IPS-11a (cell line): ENCODE data around the gene WARS2.

ENCODE experiments used
- H3K4me3 ChIP-seq: one replicate; pipeline ENCODE4 v1.5.1; 2013; ENCODE audit warnings: low read depth, low read length, control low read depth

WARS2 gene

GRCh38 chr1:118986555-118987467 lies 153.6 kb downstream of the WARS2 start:
- H3K4me3 ChIP-seq: peak overlapping the region; percentile 20

DNA sequence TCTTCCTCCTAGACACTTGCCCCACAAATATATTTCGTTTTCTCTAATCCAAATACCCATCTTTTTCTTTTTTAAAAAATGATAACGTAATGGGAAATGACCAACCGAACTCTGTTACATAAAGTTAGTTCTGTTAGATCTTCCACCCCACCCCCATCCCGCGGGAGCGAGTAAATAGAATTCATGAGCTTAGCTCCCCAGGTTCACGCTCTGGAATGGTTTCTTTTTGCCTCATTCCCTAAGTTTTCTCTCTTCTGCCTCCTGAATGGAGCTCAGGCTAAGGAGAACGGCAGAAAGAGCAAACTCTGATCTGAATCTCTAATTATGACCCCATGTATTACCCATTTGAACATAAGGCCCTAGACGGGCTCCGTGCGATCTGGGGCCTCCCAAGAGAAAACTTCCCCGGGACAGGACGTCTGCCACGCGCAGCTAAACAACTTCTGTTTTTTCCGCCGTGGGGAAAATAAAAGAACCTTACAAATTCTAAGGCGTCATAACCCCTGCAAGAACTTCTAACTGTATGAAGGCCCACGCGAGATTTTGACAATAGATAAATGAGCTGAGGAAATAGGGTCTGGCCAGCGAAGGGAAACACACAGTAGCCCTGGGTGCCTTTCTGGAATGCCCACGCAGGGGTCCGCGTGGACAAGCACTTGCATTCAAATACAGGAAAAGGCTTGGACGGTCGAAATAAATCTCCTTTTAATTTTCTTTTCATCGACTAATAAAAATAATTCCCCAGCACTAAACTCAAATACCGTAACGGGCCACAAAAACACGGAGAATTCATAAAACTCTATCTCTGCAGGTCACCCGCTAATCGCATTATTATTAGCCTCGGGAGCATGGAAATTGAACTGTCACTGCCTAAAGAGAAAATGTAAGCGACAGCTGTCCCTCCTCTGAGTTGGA lies 154.6 kb downstream of the WARS2 start:
- no peak overlapping the region for H3K4me3 ChIP-seq

GRCh38 chr1:118984722-118985639 lies 155.5 kb downstream of the WARS2 start:
- no peak overlapping the region for H3K4me3 ChIP-seq

- H3K4me3 ChIP-seq: no peak overlapping the region
These were observed 156.2 kb downstream of the WARS2 start for GRCh38 chr1:118984086-118984721.

DNA sequence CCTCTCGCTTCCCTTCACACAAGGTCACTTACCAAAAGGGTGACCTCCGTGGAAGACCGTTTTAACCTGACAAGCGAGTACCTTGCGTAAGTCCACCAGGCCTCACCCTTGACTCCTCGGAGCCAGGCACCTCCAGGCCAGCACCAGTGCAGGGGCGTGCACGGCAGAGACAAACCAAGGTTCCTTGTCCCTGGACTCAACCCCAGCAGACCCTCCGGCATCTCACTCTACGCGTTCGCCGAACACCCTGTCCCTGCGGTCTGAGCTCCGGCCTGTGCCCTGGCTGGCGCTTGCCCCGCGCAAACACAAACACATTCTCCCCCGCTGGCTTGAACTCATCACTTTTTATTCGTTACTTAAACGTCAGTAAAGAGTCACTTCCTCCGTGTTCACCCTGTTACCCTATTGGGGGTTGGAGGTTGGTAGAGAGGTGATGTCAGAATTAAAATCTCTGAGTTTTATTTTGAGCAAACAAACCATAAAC lies 156.9 kb downstream of the WARS2 start:
- no peak overlapping the region for H3K4me3 ChIP-seq

DNA sequence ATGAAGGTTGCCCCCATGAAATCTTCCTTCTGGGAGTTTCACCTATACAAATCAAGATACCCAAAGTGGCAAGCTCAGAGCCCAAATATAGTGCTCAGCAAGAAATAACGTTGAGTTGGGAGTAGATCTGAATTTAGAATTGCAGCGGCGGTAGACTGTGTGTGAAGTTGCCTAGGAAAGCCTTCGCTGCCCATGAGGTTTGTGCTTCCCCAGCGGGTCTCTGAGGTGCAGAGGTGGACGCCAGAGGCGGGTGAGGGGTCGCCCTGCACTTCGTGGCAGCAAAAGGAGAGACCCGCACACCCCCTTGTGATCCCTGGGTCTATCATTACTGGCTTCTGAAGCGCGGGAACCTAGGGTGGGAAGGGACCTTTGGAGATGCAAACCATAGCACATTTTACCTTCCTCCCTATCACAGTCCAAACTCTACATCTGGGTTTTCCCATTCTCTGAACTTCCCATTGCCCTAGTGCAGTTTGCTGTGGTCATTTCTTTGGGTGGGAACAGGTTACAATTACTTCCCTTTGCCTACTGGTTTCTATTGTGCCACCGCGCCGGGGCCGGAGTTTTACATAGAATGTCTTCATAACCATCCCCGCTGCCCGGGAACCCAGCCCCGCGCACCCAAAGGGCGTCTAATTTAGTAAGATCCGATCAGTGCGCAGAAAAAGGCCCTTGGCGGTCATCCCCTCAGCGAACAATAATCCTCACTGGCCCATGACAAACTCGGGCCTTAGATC lies 157.5 kb downstream of the WARS2 start:
- no peak overlapping the region for H3K4me3 ChIP-seq

GRCh38 chr1:118982266-118982665 lies 158.2 kb downstream of the WARS2 start:
- H3K4me3 ChIP-seq: no peak overlapping the region

- no peak overlapping the region for H3K4me3 ChIP-seq
These were observed 159.0 kb downstream of the WARS2 start for GRCh38 chr1:118981436-118981835.
